K562 (cell line): Measurements from ENCODE around the gene RARG. TPM values are rescaled to one million over a fixed set of nuclear protein-coding genes. Genes with fewer than 3 reads are reported as not detected.

Source experiments
- ARNT ChIP-seq, 2 experiments: fragments of 450-650 bp; IDR thresholded peaks; 2 replicates each; pipeline ENCODE4 v1.6.1; 2016; ENCODE audit warnings: mild to moderate bottlenecking in 1 of 2
- ATF1 ChIP-seq, 2 experiments: fragments of 450-650 bp in 1 of 2; IDR thresholded peaks; 2 replicates each; pipeline ENCODE4 v1.6.1; 2016; ENCODE audit warnings: missing compliant biosample characterization in 1 of 2, missing genetic modification characterization in 1 of 2
- ERF ChIP-seq: fragments of 450-650 bp; formaldehyde crosslinking; IDR thresholded peaks from 2 replicates; pipeline ENCODE4 v1.4.0; 2020; ENCODE audit warnings: mild to moderate bottlenecking, mixed read lengths
- FOXM1 ChIP-seq, 2 experiments: fragments of 450-650 bp in 1 of 2; sonication (generic) in 1 of 2; formaldehyde crosslinking in 1 of 2; IDR thresholded peaks; 2 replicates each; pipeline versions ENCODE4 v1.6.1 to v1.9.0; 2017 to 2022; ENCODE audit warnings: low read depth in 2 of 2, mild to moderate bottlenecking in 2 of 2, missing genetic modification reagents in 1 of 2, moderate library complexity in 1 of 2
- HLTF ChIP-seq: fragments of 450-650 bp; IDR thresholded peaks from 2 replicates; pipeline ENCODE4 v1.6.1; 2016
- NCOA6 ChIP-seq: fragments of 450-650 bp; IDR thresholded peaks from 2 replicates; pipeline ENCODE4 v1.6.1; 2017; ENCODE audit warnings: mild to moderate bottlenecking
- REST ChIP-seq, 2 experiments: fragments of 450-650 bp; formaldehyde crosslinking in 1 of 2; IDR thresholded peaks; 2 replicates each; pipeline versions ENCODE4 v1.4.0 to v1.6.1; 2014 to 2020; ENCODE audit warnings: mild to moderate bottlenecking in 2 of 2, borderline replicate concordance in 1 of 2, low read depth in 1 of 2
- SNAPC5 ChIP-seq: fragments of 250-450 bp; sonication (Bioruptor Pico); IDR thresholded peaks from 2 replicates; pipeline ENCODE4 v1.8.0; 2021; ENCODE audit warnings: moderate library complexity, mild to moderate bottlenecking, inconsistent platforms
- STAG1 ChIP-seq: sonication (generic); formaldehyde crosslinking; IDR thresholded peaks from 2 replicates; pipeline ENCODE4 v1.5.0; 2020; ENCODE audit warnings: missing genetic modification reagents, borderline replicate concordance
- YBX1 ChIP-seq: fragments of 450-650 bp; IDR thresholded peaks from 2 replicates; pipeline ENCODE4 v1.7.1; 2016; ENCODE audit warnings: mild to moderate bottlenecking
- ZBTB43 ChIP-seq: sonication (generic); formaldehyde crosslinking; IDR thresholded peaks from 2 replicates; pipeline ENCODE4 v1.8.0; 2023; ENCODE audit warnings: mild to moderate bottlenecking, missing genetic modification reagents
- ZBTB49 ChIP-seq: sonication (generic); formaldehyde crosslinking; IDR thresholded peaks from 2 replicates; pipeline ENCODE4 v1.8.0; 2022; ENCODE audit warnings: missing genetic modification reagents, mild to moderate bottlenecking, borderline replicate concordance
- ZBTB7A ChIP-seq: IDR thresholded peaks from 2 replicates; pipeline ENCODE4 v1.6.1; 2011; ENCODE audit warnings: low read depth, mild to moderate bottlenecking, low read length, moderate library complexity, borderline replicate concordance; ENCODE audit not compliant: control insufficient read depth
- polyA plus RNA-seq, 8 experiments: library from polyadenylated mRNA; depleted of rRNA in 4 of 8; stranded (reverse) in 5 of 8; unstranded in 3 of 8; fragments of >200 nt; fragmentation: Nextera tagmentation in 2 of 8; fragmentation: Illumina TruSeq in 1 of 8; extraction: Ambion mirVana in 2 of 8; extraction: Trizol in 1 of 8; gene quantifications; 2 replicates each; pipeline versions ENCODE4 v1.2.1 to v1.2.3, GENCODE V29; 2011 to 2014; ENCODE audit warnings: inconsistent platforms in 1 of 8, missing spikeins in 1 of 8
- total RNA-seq, 7 experiments: library from RNA; depleted of rRNA in 6 of 7; stranded (reverse); fragments of >200 nt in 6 of 7; fragmentation: Illumina TruSeq in 2 of 7; extraction: Trizol in 2 of 7; gene quantifications; 2 replicates each; pipeline versions ENCODE4 v1.2.1 to v1.2.3, GENCODE V29; 2011 to 2021; ENCODE audit warnings: low replicate concordance in 1 of 7

Gene RARG
- total and polyA plus RNA-seq, 9 of the 15 experiments (the other 6 are each of a cell fraction or from before 2014, with no cell fraction given), result 0.18 to 7.6 (median 3.8) TPM

GRCh38 chr12:53211476-53212381 lies 20.3 kb downstream of the RARG start (continued):
- no peak for TF ChIP-seq ATF1 (CRISPR knock-in tag; IDR thresholded peaks at IDR 0.05)
- no peak for TF ChIP-seq ATF1 (tag; IDR thresholded peaks at IDR 0.05)
- TF ChIP-seq SNAPC5 (CRISPR knock-in tag), result no peak
- peak; percentile 32; the same call in 1 of the 2 replicates for TF ChIP-seq STAG1 (CRISPR knock-in tag)
- no peak for TF ChIP-seq FOXM1 (IDR thresholded peaks at IDR 0.05; ENCODE audit: low read depth)
- TF ChIP-seq FOXM1 (CRISPR knock-in tag; IDR thresholded peaks at IDR 0.05; ENCODE audit: low read depth), result no peak
- no peak for TF ChIP-seq NCOA6
- TF ChIP-seq YBX1, result no peak
- TF ChIP-seq ARNT (IDR thresholded peaks at IDR 0.05), result no peak
- TF ChIP-seq ZBTB49, result no peak
- TF ChIP-seq ERF (CRISPR knock-in tag), result no peak
- TF ChIP-seq REST (IDR thresholded peaks at IDR 0.05; ENCODE audit: borderline replicate concordance), result peak; percentile 32; the same call in 1 of the 2 replicates
- TF ChIP-seq REST (CRISPR knock-in tag; IDR thresholded peaks at IDR 0.05; ENCODE audit: low read depth), result no peak
- TF ChIP-seq ZBTB7A, result peak; percentile 54; the same call in 1 of the 2 replicates
- TF ChIP-seq HLTF, result no peak
- TF ChIP-seq ZBTB43, result no peak
